HG02678 (cell line): Measurements from ENCODE around the gene SASH3.

Experiments used
- ATAC-seq: cut with Tn5 transposase; IDR thresholded peaks from one replicate; pipeline ENCODE4 v1.9.1; 2021; ENCODE audit warnings: mild to moderate bottlenecking, moderate library complexity; ENCODE audit not compliant: unreplicated experiment

SASH3 gene

GRCh38 chrX:129755779-129756650 lies 23.7 kb upstream of the SASH3 start:
- ATAC-seq: peak; percentile 38

- peak; percentile 57 for ATAC-seq
Measured at GRCh38 chrX:129759576-129760061, 20.1 kb upstream of the SASH3 start.

- ATAC-seq: no peak
Measured at GRCh38 chrX:129760155-129760554, 19.6 kb upstream of the SASH3 start.

- ATAC-seq: no peak
Measured at GRCh38 chrX:129760981-129761380, 18.8 kb upstream of the SASH3 start.

- no peak for ATAC-seq
Measured at GRCh38 chrX:129761596-129761995, 18.2 kb upstream of the SASH3 start.

GRCh38 chrX:129762448-129762847 lies 17.3 kb upstream of the SASH3 start:
- ATAC-seq: no peak

- no peak for ATAC-seq
Measured at GRCh38 chrX:129763666-129764065, 16.1 kb upstream of the SASH3 start.

- ATAC-seq: no peak
Measured at GRCh38 chrX:129768186-129768585, 11.6 kb upstream of the SASH3 start.

GRCh38 chrX:129768586-129769466 lies 10.9 kb upstream of the SASH3 start:
- no peak for ATAC-seq

GRCh38 chrX:129769467-129770154 lies 10.1 kb upstream of the SASH3 start:
- ATAC-seq: peak; percentile 51

GRCh38 chrX:129771266-129771995 lies 8.3 kb upstream of the SASH3 start:
- ATAC-seq: no peak

- ATAC-seq: peak; percentile 71
Measured at GRCh38 chrX:129772796-129773431, 6.8 kb upstream of the SASH3 start.

GRCh38 chrX:129773649-129774458 lies 5.9 kb upstream of the SASH3 start:
- ATAC-seq: no peak

GRCh38 chrX:129777218-129778030 lies 2.3 kb upstream of the SASH3 start:
- peak; percentile 29 for ATAC-seq

- ATAC-seq: no peak
Measured at GRCh38 chrX:129779086-129779672, 570 bp upstream of the SASH3 start.

- no peak for ATAC-seq
Measured at GRCh38 chrX:129780441-129781105, 824 bp downstream of the SASH3 start.

- peak; percentile 65 for ATAC-seq
Measured at GRCh38 chrX:129781134-129781672, 1.5 kb downstream of the SASH3 start.
